Measurements from ENCODE around the gene SPRR2D. TPM values are rescaled to one million over a fixed set of nuclear protein-coding genes. Genes with fewer than 3 reads are reported as not detected.

Gene SPRR2D
- polyA plus RNA-seq, 1 donor (not counting 4 experiments of a cell fraction or from before 2014, with no cell fraction given), result 6.6 TPM

DNA sequence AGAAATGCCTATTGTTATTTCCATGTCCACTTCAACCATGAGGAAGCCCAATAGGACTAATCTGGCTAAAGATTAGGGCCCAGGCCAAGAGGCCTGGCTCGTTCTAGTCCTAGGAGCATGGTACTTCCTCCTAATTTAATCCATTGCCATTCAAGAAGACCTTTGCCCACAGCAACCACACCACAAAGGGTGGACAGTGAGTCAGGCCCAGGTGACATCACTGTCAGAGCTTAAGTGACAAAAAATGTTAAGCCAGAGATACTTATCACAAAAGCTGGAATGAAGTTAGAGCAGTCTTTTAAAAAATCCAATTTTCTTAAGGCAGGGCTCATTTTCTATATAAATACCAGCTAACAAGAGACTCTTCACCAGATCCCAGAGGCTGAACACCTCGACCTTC lies 39.5 kb downstream of the SPRR2D start, which contains the start of gene SPRR3:
Gene SPRR3 (plus strand): TSS at position 368 of the 400 bp plus-strand sequence. CDS start 1,272 bp downstream, outside the sequence.
- Histone ChIP-seq H2AFZ (ENCODE audit: control insufficient read depth, low read length) (peak within 1 kb of the TSS; percentile 33), H3K27me3 (ENCODE audit: control insufficient read depth, extremely low read depth, insufficient read depth, low read length) (no peaks in the 10 kb centered on the region), H3K27ac (ENCODE audit: control insufficient read depth, insufficient read depth, low read length) (no peak within 1 kb of the TSS), H4K20me1 (ENCODE audit: control insufficient read depth, extremely low read depth, insufficient read depth, low read length) (no peaks in the 10 kb centered on the region), H3K4me2 (ENCODE audit: control insufficient read depth, extremely low read depth, insufficient read depth, low read depth, low read length) (no peak within 1 kb of the TSS), H3K79me2 (ENCODE audit: control insufficient read depth, insufficient read depth, low read length) (no peaks in the 10 kb centered on the region), H3K4me3 (ENCODE audit: control insufficient read depth in 2 of 3, extremely low read depth in 1 of 3, insufficient read depth in 2 of 3, low read depth in 1 of 3, low read length in 3 of 3) (no peak within 1 kb of the TSS), H3K9ac (ENCODE audit: control insufficient read depth, extremely low read depth, insufficient read depth, low read length) (no peak within 1 kb of the TSS), H3K9me3 (ENCODE audit: control insufficient read depth, low read depth, low read length) (no peaks in the 10 kb centered on the region), H3K4me1 (ENCODE audit: control insufficient read depth, extremely low read depth, insufficient read depth, low read length) (peaks cover 14% of the 10 kb centered on the region), H3K36me3 (ENCODE audit: control insufficient read depth in 2 of 2, extremely low read depth in 1 of 2, insufficient read depth in 2 of 2, low read length in 2 of 2) (no peaks in the 10 kb centered on the region), H3K9me1 (ENCODE audit: control insufficient read depth, extremely low read depth, insufficient read depth, low read length) (no peaks in the 10 kb centered on the region)
- FAIRE-seq (no peak), DNase-seq (ENCODE audit: low read depth, low spot score) (no peak)
- dilution Hi-C loops (cut with MboI; ENCODE audit: extremely low pct_ligation_motif_present, low sequenced_read_pairs), result no loop called here
- TF ChIP-seq, protein P1, sequence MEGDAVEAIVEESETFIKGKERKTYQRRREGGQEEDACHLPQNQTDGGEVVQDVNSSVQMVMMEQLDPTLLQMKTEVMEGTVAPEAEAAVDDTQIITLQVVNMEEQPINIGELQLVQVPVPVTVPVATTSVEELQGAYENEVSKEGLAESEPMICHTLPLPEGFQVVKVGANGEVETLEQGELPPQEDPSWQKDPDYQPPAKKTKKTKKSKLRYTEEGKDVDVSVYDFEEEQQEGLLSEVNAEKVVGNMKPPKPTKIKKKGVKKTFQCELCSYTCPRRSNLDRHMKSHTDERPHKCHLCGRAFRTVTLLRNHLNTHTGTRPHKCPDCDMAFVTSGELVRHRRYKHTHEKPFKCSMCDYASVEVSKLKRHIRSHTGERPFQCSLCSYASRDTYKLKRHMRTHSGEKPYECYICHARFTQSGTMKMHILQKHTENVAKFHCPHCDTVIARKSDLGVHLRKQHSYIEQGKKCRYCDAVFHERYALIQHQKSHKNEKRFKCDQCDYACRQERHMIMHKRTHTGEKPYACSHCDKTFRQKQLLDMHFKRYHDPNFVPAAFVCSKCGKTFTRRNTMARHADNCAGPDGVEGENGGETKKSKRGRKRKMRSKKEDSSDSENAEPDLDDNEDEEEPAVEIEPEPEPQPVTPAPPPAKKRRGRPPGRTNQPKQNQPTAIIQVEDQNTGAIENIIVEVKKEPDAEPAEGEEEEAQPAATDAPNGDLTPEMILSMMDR (optimal IDR thresholded peaks at IDR 0.05 in 1 of 3, IDR thresholded peaks at IDR 0.05 in 1 of 3, conservative IDR thresholded peaks at IDR 0.05 in 1 of 3; ENCODE audit: extremely low read depth in 1 of 3, insufficient read depth in 2 of 3, low read length in 3 of 3), result no peak
- TF ChIP-seq EZH2 (IDR thresholded peaks at IDR 0.05; ENCODE audit: low read length), result no peak

DNA sequence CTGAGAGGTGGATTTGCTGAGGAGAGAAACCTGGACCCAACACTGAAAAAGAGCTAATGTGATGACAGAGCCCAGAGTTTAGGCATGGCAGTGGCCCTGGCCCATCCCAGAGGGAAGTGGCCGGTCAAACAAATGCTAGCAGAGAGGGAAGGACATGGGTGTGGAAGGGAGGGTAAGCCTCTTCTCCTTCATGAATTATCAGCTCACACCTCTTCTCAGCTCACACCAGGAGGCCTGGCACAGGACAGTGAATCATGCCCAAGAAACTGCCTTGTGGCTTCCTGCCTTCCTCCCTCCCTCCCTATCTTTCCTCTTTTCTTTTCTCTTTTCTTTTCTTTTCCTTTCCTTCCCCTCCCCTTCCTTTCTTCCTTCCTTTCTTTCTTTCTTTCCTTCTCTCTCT lies 40.6 kb downstream of the SPRR2D start:
- Histone ChIP-seq H3K9ac (ENCODE audit: control insufficient read depth, extremely low read depth, insufficient read depth, low read length) (no peak overlapping the region), H3K4me2 (ENCODE audit: control insufficient read depth, extremely low read depth, insufficient read depth, low read depth, low read length) (no peak overlapping the region), H2AFZ (ENCODE audit: control insufficient read depth, low read length) (peak overlapping the region; percentile 33), H3K27ac (ENCODE audit: control insufficient read depth, insufficient read depth, low read length) (no peak overlapping the region), H3K79me2 (ENCODE audit: control insufficient read depth, insufficient read depth, low read length) (no peaks in the 10 kb centered on the region), H3K4me1 (ENCODE audit: control insufficient read depth, extremely low read depth, insufficient read depth, low read length) (peaks cover 14% of the 10 kb centered on the region), H4K20me1 (ENCODE audit: control insufficient read depth, extremely low read depth, insufficient read depth, low read length) (no peaks in the 10 kb centered on the region), H3K9me3 (ENCODE audit: control insufficient read depth, low read depth, low read length) (no peaks in the 10 kb centered on the region), H3K27me3 (ENCODE audit: control insufficient read depth, extremely low read depth, insufficient read depth, low read length) (no peaks in the 10 kb centered on the region), H3K9me1 (ENCODE audit: control insufficient read depth, extremely low read depth, insufficient read depth, low read length) (no peaks in the 10 kb centered on the region), H3K36me3 (ENCODE audit: control insufficient read depth in 2 of 2, extremely low read depth in 1 of 2, insufficient read depth in 2 of 2, low read length in 2 of 2) (no peaks in the 10 kb centered on the region), H3K4me3 (ENCODE audit: control insufficient read depth in 2 of 3, extremely low read depth in 1 of 3, insufficient read depth in 2 of 3, low read depth in 1 of 3, low read length in 3 of 3) (no peak overlapping the region)
- FAIRE-seq, result peak; percentile 85
- TF ChIP-seq EZH2 (IDR thresholded peaks at IDR 0.05; ENCODE audit: low read length), result no peak
- TF ChIP-seq, protein P1 (optimal IDR thresholded peaks at IDR 0.05 in 1 of 3, IDR thresholded peaks at IDR 0.05 in 1 of 3, conservative IDR thresholded peaks at IDR 0.05 in 1 of 3; ENCODE audit: extremely low read depth in 1 of 3, insufficient read depth in 2 of 3, low read length in 3 of 3), result no peak
- dilution Hi-C loops (cut with MboI; ENCODE audit: extremely low pct_ligation_motif_present, low sequenced_read_pairs), result no loop called here
- DNase-seq (ENCODE audit: low read depth, low spot score), result no peak
